Vagina (tissue), 2 donors: Measurements from ENCODE around the gene CPLX3. TPM values are rescaled to one million over a fixed set of nuclear protein-coding genes. Genes with fewer than 3 reads are reported as not detected.

Source experiments
- DNase-seq, 2 donors: peaks; one replicate each; pipeline ENCODE4 v3.0.0-alpha.2; 2017; ENCODE audit errors: extremely low spot score in 2 of 2
- H3K27ac ChIP-seq: fragments of 200-600 bp; sonication (generic); one replicate; pipeline ENCODE4 v1.5.1; 2019
- H3K27me3 ChIP-seq: fragments of 200-600 bp; sonication (generic); one replicate; pipeline ENCODE4 v1.5.1; 2019
- H3K36me3 ChIP-seq, 2 donors: fragments of 200-600 bp; sonication (generic); one replicate each; pipeline ENCODE4 v1.5.1; 2017 to 2019
- H3K4me1 ChIP-seq: fragments of 200-600 bp; sonication (generic); one replicate; pipeline ENCODE4 v1.5.1; 2019
- H3K4me3 ChIP-seq, 2 donors: fragments of 200-600 bp; sonication (generic); 1 replicate in 1 of 2; 2 replicates in 1 of 2; pipeline ENCODE4 v1.5.1; 2016 to 2019
- H3K9me3 ChIP-seq: fragments of 200-600 bp; sonication (generic); one replicate; pipeline ENCODE4 v1.5.1; 2019
- CTCF ChIP-seq, 3 experiments: fragments of 450-650 bp in 2 of 3; fragments of 200-600 bp in 1 of 3; sonication (generic) in 1 of 3; IDR thresholded peaks; one replicate each; pipeline ENCODE4 v1.5.1; 2017 to 2019; ENCODE audit warnings: antibody characterized with exemption in 3 of 3, mild to moderate bottlenecking in 2 of 3, moderate library complexity in 2 of 3
- POLR2A ChIP-seq, 2 donors: fragments of 450-650 bp; IDR thresholded peaks; one replicate each; pipeline ENCODE4 v1.6.1; 2017; ENCODE audit warnings: antibody characterized with exemption in 2 of 2, mild to moderate bottlenecking in 2 of 2, moderate library complexity in 2 of 2
- POLR2AphosphoS5 ChIP-seq, 2 donors: sonication (generic); formaldehyde crosslinking; IDR thresholded peaks; one replicate each; pipeline ENCODE4 v1.9.0; 2017; ENCODE audit warnings: antibody characterized with exemption in 2 of 2, mild to moderate bottlenecking in 2 of 2, low read depth in 1 of 2; ENCODE audit not compliant: insufficient read depth in 1 of 2
- intact Hi-C: fragments of 100-400 bp; cut with DNase I; formaldehyde crosslinking; loops from one replicate; pipeline ENCODE4 v1.15.1; 2023
- total RNA-seq: library from RNA; depleted of rRNA; stranded (reverse); fragments of >200 nt; gene quantifications from one replicate; pipeline ENCODE4 v1.2.3, GENCODE V29; 2016

The CPLX3 gene
- total RNA-seq, 1 donor from 2014 or later: not detected

- intact Hi-C loops: no loop called here
- Histone ChIP-seq H3K9me3 (no peaks in the 10 kb centered on the region), H3K36me3 (peaks cover 0 to 42% of the 10 kb centered on the region in 2 donors), H3K4me1 (peaks cover 24% of the 10 kb centered on the region), H3K27ac (no peak overlapping the region), H3K4me3 (no peak overlapping the region), H3K27me3 (no peaks in the 10 kb centered on the region)
- DNase-seq: no peak
- TF ChIP-seq POLR2A (IDR thresholded peaks at IDR 0.05) (no peak), CTCF (IDR thresholded peaks at IDR 0.05) (no peak), POLR2AphosphoS5 (IDR thresholded peaks at IDR 0.05; ENCODE audit: insufficient read depth in 1 of 2, low read depth in 1 of 2) (no peak)
These were observed 25.0 kb upstream of the CPLX3 start for GRCh38 chr15:74801311-74801997.

- intact Hi-C loops: no loop called here
- no peaks in the 10 kb centered on the region for H3K9me3 ChIP-seq
These were observed 24.1 kb upstream of the CPLX3 start for GRCh38 chr15:74802290-74802689.

GRCh38 chr15:74802862-74803447 is 23.5 kb upstream of the CPLX3 start:
- H3K27ac ChIP-seq: no peak overlapping the region
- H3K36me3 ChIP-seq: peaks cover 0 to 42% of the 10 kb centered on the region in 2 donors
- TF ChIP-seq POLR2AphosphoS5 (IDR thresholded peaks at IDR 0.05; ENCODE audit: insufficient read depth in 1 of 2, low read depth in 1 of 2): no peak
- no peak for TF ChIP-seq CTCF (IDR thresholded peaks at IDR 0.05)
- no peak for TF ChIP-seq POLR2A (IDR thresholded peaks at IDR 0.05)
- no peaks in the 10 kb centered on the region for H3K27me3 ChIP-seq
- no peak overlapping the region for H3K4me3 ChIP-seq
- H3K9me3 ChIP-seq: no peaks in the 10 kb centered on the region
- H3K4me1 ChIP-seq: peaks cover 26% of the 10 kb centered on the region
- intact Hi-C loops: no loop called here
- no peak for DNase-seq

More at GRCh38 chr15:74802290-74802689, 24.1 kb upstream of the CPLX3 start:
- Histone ChIP-seq H3K4me3 (no peak overlapping the region), H3K4me1 (peaks cover 24% of the 10 kb centered on the region), H3K36me3 (peaks cover 0 to 42% of the 10 kb centered on the region in 2 donors), H3K27ac (no peak overlapping the region), H3K27me3 (no peaks in the 10 kb centered on the region)
- TF ChIP-seq POLR2A (IDR thresholded peaks at IDR 0.05) (no peak), POLR2AphosphoS5 (IDR thresholded peaks at IDR 0.05; ENCODE audit: insufficient read depth in 1 of 2, low read depth in 1 of 2) (no peak), CTCF (IDR thresholded peaks at IDR 0.05) (no peak)
- no peak for DNase-seq

GRCh38 chr15:74804935-74805334 is 21.5 kb upstream of the CPLX3 start:
- Histone ChIP-seq H3K4me3 (no peak overlapping the region), H3K27me3 (no peaks in the 10 kb centered on the region), H3K4me1 (peaks cover 16% of the 10 kb centered on the region), H3K27ac (no peak overlapping the region), H3K9me3 (no peaks in the 10 kb centered on the region), H3K36me3 (peaks cover 0 to 32% of the 10 kb centered on the region in 2 donors)
- no peak for DNase-seq
- intact Hi-C loops: no loop called here
- TF ChIP-seq POLR2AphosphoS5 (IDR thresholded peaks at IDR 0.05; ENCODE audit: insufficient read depth in 1 of 2, low read depth in 1 of 2) (no peak), POLR2A (IDR thresholded peaks at IDR 0.05) (no peak)

GRCh38 chr15:74807282-74807681 is 19.1 kb upstream of the CPLX3 start:
- H3K27me3 ChIP-seq: no peaks in the 10 kb centered on the region
- H3K4me1 ChIP-seq: peaks cover 10% of the 10 kb centered on the region
- intact Hi-C loops: no loop called here
- no peak overlapping the region for H3K27ac ChIP-seq
- TF ChIP-seq POLR2AphosphoS5 (IDR thresholded peaks at IDR 0.05; ENCODE audit: insufficient read depth in 1 of 2, low read depth in 1 of 2) (no peak), CTCF (IDR thresholded peaks at IDR 0.05) (no peak), POLR2A (IDR thresholded peaks at IDR 0.05) (no peak)
- no peak for DNase-seq
- H3K4me3 ChIP-seq: no peak overlapping the region
- peaks cover 0 to 12% of the 10 kb centered on the region in 2 donors for H3K36me3 ChIP-seq
- H3K9me3 ChIP-seq: no peaks in the 10 kb centered on the region
